GM19395 (cell line): ENCODE data around the gene DCTN3.

Experiments
- ATAC-seq: cut with Tn5 transposase; IDR thresholded peaks from one replicate; pipeline ENCODE4 v1.9.1; 2021; ENCODE audit warnings: mild to moderate bottlenecking, moderate library complexity; ENCODE audit not compliant: unreplicated experiment

The DCTN3 gene

GRCh38 chr9:34591248-34591916 lies 28.9 kb downstream of the DCTN3 start:
- ATAC-seq, result no peak

GRCh38 chr9:34590381-34591247 lies 29.7 kb downstream of the DCTN3 start:
- ATAC-seq, result no peak

GRCh38 chr9:34589636-34590380 lies 30.5 kb downstream of the DCTN3 start, which contains the start of gene CNTFR:
Gene CNTFR, minus strand, starts transcription at chr9:34589724. Its CDS starts 20,743 bp downstream, at chr9:34568981.
- ATAC-seq, result no peak

- no peak for ATAC-seq
Measured at GRCh38 chr9:34588671-34589635, 31.3 kb downstream of the DCTN3 start.

GRCh38 chr9:34587271-34587670 lies 33.0 kb downstream of the DCTN3 start:
- ATAC-seq, result no peak

GRCh38 chr9:34585946-34586669 lies 34.2 kb downstream of the DCTN3 start:
- ATAC-seq, result no peak

- no peak for ATAC-seq
Measured at GRCh38 chr9:34584970-34585369, 35.3 kb downstream of the DCTN3 start.

- ATAC-seq, result no peak
Measured at GRCh38 chr9:34582787-34583186, 37.5 kb downstream of the DCTN3 start.

GRCh38 chr9:34581318-34581717 lies 39.0 kb downstream of the DCTN3 start:
- ATAC-seq, result no peak

- ATAC-seq, result no peak
Measured at GRCh38 chr9:34580358-34580757, 39.9 kb downstream of the DCTN3 start.

GRCh38 chr9:34579808-34580163 lies 40.5 kb downstream of the DCTN3 start:
- ATAC-seq, result no peak

GRCh38 chr9:34579104-34579807 lies 41.0 kb downstream of the DCTN3 start:
- ATAC-seq, result no peak

- ATAC-seq, result no peak
Measured at GRCh38 chr9:34578241-34579103, 41.8 kb downstream of the DCTN3 start.

GRCh38 chr9:34577400-34578240 lies 42.7 kb downstream of the DCTN3 start:
- no peak for ATAC-seq

- no peak for ATAC-seq
Measured at GRCh38 chr9:34576597-34577399, 43.5 kb downstream of the DCTN3 start.

- no peak for ATAC-seq
Measured at GRCh38 chr9:34575862-34576596, 44.3 kb downstream of the DCTN3 start.
